KMS-11 (cell line): Measurements from ENCODE around the gene PTGDS.

Experiments
- H2AFZ ChIP-seq: fragments of 200-600 bp; sonication (generic); 2 replicates; pipeline ENCODE4 v1.6.1; 2016; ENCODE audit warnings: antibody characterized with exemption, mixed run types, low read depth
- H3K27ac ChIP-seq: fragments of 200-600 bp; sonication (generic); 2 replicates; pipeline ENCODE4 v1.6.1; 2016; ENCODE audit warnings: mild to moderate bottlenecking, mixed run types
- H3K27me3 ChIP-seq: fragments of 200-600 bp; sonication (generic); 2 replicates; pipeline ENCODE4 v1.6.1; 2017; ENCODE audit warnings: mild to moderate bottlenecking, low read depth, mixed run types, moderate library complexity; ENCODE audit not compliant: insufficient read depth
- H3K36me3 ChIP-seq: fragments of 200-600 bp; sonication (generic); 2 replicates; pipeline ENCODE4 v1.6.1; 2017; ENCODE audit warnings: mild to moderate bottlenecking, mixed run types; ENCODE audit not compliant: insufficient read depth
- H3K4me1 ChIP-seq: fragments of 200-600 bp; sonication (generic); 2 replicates; pipeline ENCODE4 v1.6.1; 2016; ENCODE audit warnings: mild to moderate bottlenecking, low read depth, mixed run types; ENCODE audit not compliant: poor library complexity, severe bottlenecking
- H3K4me2 ChIP-seq: fragments of 200-600 bp; sonication (generic); 2 replicates; pipeline ENCODE4 v1.7.0; 2016; ENCODE audit warnings: mild to moderate bottlenecking, mixed run types
- H3K4me3 ChIP-seq: fragments of 200-600 bp; sonication (generic); IDR thresholded peaks from 2 replicates; pipeline ENCODE4 v1.6.1; 2017; ENCODE audit warnings: low read depth, low read length, mixed read lengths; ENCODE audit not compliant: insufficient read depth
- H3K79me2 ChIP-seq: fragments of 200-600 bp; sonication (generic); 2 replicates; pipeline ENCODE4 v1.6.1; 2016; ENCODE audit warnings: low read depth, mixed run types; ENCODE audit not compliant: insufficient read depth
- H3K9ac ChIP-seq: fragments of 200-600 bp; sonication (generic); 2 replicates; pipeline ENCODE4 v1.6.1; 2016; ENCODE audit warnings: mild to moderate bottlenecking, mixed run types
- H4K20me1 ChIP-seq: fragments of 200-600 bp; sonication (generic); 2 replicates; pipeline ENCODE4 v1.6.1; 2016; ENCODE audit warnings: mild to moderate bottlenecking, mixed run types; ENCODE audit not compliant: insufficient read depth
- TF ChIP-seq, protein P1 (sequence below): fragments of 200-600 bp; sonication (generic); conservative IDR thresholded peaks from 2 replicates; pipeline ENCODE4 v1.6.1; 2017; ENCODE audit warnings: low read depth, mild to moderate bottlenecking, antibody characterized with exemption, low read length, moderate library complexity, mixed read lengths

PTGDS gene

DNA sequence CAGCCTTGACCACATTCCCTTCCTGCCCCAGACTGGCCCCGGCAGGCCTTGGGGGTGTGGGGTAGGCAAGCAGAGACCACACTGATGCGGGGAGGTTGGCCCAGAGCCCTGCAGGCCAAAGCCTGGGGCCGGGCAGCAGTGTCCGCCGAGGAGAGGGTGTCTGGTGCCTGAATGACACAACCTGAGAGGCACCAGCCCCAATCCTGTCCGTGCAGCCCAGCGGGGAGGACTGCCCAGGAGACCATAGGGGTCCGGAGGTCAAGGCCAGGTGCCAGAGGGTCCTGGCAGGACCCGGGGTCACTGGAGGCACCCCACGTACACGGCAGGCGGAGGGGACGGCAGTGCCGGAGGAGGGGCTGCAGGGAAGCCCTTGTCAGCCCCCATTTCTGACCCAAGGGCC, 5.6 kb upstream of the PTGDS start:
- Histone ChIP-seq H3K9ac (no peak overlapping the region), H3K4me2 (no peak overlapping the region), H3K4me1 (no peaks in the 10 kb centered on the region), H3K4me3 (no peak overlapping the region), H3K79me2 (no peaks in the 10 kb centered on the region), H4K20me1 (no peaks in the 10 kb centered on the region), H2AFZ (no peak overlapping the region), H3K36me3 (no peaks in the 10 kb centered on the region), H3K27ac (no peak overlapping the region), H3K27me3 (peaks cover 34% of the 10 kb centered on the region)
- TF ChIP-seq, protein P1, sequence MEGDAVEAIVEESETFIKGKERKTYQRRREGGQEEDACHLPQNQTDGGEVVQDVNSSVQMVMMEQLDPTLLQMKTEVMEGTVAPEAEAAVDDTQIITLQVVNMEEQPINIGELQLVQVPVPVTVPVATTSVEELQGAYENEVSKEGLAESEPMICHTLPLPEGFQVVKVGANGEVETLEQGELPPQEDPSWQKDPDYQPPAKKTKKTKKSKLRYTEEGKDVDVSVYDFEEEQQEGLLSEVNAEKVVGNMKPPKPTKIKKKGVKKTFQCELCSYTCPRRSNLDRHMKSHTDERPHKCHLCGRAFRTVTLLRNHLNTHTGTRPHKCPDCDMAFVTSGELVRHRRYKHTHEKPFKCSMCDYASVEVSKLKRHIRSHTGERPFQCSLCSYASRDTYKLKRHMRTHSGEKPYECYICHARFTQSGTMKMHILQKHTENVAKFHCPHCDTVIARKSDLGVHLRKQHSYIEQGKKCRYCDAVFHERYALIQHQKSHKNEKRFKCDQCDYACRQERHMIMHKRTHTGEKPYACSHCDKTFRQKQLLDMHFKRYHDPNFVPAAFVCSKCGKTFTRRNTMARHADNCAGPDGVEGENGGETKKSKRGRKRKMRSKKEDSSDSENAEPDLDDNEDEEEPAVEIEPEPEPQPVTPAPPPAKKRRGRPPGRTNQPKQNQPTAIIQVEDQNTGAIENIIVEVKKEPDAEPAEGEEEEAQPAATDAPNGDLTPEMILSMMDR, result no peak

DNA sequence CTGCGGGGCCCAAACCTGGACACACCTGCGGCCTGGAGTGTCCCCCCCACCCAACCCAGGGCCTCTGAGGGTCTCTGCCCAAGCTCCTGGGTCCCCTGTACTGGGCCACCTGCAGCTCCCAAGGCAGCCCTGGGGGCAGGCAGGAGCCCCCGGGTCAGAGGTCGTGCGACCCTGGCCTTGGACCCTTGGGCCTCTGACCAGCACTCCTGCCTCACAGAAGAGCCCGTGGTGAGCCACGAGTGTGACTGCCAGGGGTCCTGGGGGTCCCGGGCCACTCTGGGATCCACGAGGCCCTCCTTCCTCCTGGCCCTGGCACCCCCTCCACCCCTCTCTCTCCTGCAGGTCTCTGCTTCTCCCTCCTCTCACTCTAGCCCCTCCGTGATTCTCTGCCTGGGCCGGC, 5.0 kb upstream of the PTGDS start:
- TF ChIP-seq, protein P1, result no peak
- Histone ChIP-seq H3K4me2 (no peak overlapping the region), H2AFZ (no peak overlapping the region)

DNA sequence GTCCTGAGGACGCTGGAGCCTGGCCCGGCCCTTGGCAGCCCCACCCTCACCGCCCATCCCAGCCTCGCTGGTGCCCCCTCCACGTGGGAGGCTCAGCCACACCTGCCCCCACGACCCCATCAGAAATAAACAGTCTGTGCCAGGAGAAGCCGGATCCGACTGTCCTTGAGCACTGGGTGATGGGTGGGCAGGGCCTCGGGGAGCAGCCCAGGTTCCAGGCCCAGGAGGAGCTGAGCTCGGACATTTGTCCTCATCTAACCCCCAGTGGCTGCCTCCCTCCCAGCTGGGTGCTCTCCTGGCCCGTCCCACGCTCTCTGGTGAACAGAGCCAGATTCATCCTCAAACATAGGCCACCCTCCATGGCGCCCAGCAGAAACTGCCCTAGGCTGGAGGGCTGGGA, 4.6 kb upstream of the PTGDS start:
- no peak overlapping the region for H2AFZ ChIP-seq
- H3K27me3 ChIP-seq, result peaks cover 34% of the 10 kb centered on the region
- H3K4me1 ChIP-seq, result no peaks in the 10 kb centered on the region
- no peak overlapping the region for H3K4me3 ChIP-seq
- H3K9ac ChIP-seq, result no peak overlapping the region
- H3K27ac ChIP-seq, result no peak overlapping the region
- TF ChIP-seq, protein P1, result no peak
- no peak overlapping the region for H3K4me2 ChIP-seq
- H3K36me3 ChIP-seq, result no peaks in the 10 kb centered on the region
- H3K79me2 ChIP-seq, result no peaks in the 10 kb centered on the region
- no peaks in the 10 kb centered on the region for H4K20me1 ChIP-seq

More for the DNA sequence above, 5.0 kb upstream of the PTGDS start:
- no peak overlapping the region for H3K27ac ChIP-seq
- H3K27me3 ChIP-seq, result peaks cover 34% of the 10 kb centered on the region
- no peak overlapping the region for H3K4me3 ChIP-seq
- H4K20me1 ChIP-seq, result no peaks in the 10 kb centered on the region
- H3K9ac ChIP-seq, result no peak overlapping the region
- H3K4me1 ChIP-seq, result no peaks in the 10 kb centered on the region
- H3K79me2 ChIP-seq, result no peaks in the 10 kb centered on the region
- H3K36me3 ChIP-seq, result no peaks in the 10 kb centered on the region

DNA sequence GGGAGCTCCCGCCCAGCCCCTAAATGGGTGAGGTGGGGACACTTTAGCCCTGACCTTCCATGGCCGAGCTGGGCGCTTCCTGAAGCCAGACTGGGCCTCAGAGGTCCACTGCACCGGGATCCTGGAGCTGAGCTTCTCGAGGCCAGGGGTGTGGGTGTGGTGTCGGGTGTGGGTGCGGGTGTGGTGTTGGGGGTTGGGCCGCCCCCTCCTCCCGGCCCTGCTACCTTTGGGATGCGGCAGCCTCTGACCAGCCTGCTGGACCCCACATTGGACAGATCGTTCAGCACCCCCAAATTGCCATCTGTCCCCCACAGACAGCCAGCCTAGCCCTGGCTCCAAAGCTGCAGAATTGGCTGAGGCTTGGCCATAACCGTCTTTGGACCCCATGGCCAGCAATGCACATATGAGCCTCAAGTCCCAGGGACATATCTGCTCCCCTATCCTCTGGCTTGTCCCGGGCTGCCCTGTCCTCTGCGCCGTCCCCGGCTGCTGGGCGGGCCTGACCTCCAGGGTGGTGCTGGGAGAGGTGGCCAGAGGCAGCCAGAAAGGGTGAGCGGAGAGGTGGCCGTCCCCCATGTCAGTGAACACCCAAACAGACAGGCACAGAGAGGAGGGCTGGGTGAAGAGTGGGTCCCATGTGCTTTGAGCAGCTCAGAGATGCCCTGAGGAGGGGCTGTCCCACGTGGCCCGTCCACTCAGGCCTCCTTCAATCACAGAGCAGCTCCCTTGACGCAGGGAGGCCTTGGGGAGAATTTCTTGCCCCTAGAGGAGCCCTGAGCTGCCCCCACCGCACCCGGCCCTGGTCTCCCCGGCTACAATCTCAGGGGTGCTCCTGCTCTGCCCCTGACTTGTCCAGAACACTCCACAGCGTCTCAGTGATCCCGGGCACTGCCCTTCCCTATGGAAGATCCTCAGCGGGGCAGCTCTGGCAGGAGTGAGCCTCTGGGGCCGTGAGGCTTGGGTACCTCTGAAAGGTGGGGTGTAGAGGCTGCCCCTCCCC, 3.4 kb upstream of the PTGDS start:
- Histone ChIP-seq H3K79me2 (no peaks in the 10 kb centered on the region), H3K27ac (no peak overlapping the region), H3K4me2 (no peak overlapping the region), H3K4me3 (no peak overlapping the region), H4K20me1 (no peaks in the 10 kb centered on the region), H3K4me1 (no peaks in the 10 kb centered on the region), H2AFZ (no peak overlapping the region), H3K36me3 (no peaks in the 10 kb centered on the region), H3K27me3 (peaks cover 34% of the 10 kb centered on the region), H3K9ac (no peak overlapping the region)
- TF ChIP-seq, protein P1, result no peak
